ENCODE data around the gene TLR7.

Gene TLR7

DNA sequence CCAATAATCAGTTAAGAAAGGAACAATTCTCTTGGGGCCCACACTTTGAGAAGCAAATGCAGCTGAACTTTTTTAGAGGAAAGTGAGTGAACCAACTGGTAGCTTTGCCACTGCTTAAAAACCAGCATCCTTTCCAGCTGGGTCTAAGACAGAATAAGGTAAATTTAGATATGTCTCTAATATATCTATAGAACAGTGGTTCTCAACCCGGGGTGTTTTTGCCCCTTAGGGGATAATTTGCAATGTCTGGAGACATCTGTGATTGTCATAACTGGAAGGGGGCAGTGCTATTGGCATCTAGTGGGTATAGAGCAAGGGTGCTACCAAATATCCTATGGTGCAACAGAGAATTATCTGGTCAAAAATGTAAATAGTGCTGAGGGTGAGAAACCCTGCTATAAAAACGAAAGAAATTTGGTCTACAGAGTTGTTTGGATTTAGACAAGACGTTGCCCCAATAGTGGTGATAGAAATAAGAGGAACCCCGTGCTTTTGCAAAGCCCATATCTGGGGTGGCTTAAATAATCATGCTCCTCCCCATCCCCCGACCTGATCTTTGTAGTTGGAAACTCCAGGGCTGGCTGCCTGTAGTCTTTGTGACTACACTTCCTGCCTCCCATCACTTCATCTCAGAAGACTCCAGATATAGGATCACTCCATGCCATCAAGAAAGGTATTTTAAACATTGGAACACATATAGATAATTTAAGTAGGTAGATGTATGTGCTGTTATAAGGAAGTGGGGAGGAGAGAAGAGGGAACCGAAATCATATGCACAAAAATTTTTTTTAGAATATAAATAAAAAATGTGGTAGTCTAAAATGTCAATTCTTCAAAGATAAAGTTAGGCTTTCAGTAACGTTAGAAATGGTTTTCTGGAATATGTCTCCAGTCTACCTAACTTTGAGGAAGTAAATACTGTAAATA, at the start of gene TLR7:
Gene TLR7 (plus strand): TSS at position 622 of the 927 bp plus-strand sequence. CDS start 507 bp downstream, outside the sequence.
- H3K4me3 ChIP-seq (replicated peaks; ENCODE audit: low read depth, low read length) = no peak within 1 kb of the TSS
- DNase-seq (ENCODE audit: extremely low read depth, low read depth) = no peak
- TF ChIP-seq, protein P1, sequence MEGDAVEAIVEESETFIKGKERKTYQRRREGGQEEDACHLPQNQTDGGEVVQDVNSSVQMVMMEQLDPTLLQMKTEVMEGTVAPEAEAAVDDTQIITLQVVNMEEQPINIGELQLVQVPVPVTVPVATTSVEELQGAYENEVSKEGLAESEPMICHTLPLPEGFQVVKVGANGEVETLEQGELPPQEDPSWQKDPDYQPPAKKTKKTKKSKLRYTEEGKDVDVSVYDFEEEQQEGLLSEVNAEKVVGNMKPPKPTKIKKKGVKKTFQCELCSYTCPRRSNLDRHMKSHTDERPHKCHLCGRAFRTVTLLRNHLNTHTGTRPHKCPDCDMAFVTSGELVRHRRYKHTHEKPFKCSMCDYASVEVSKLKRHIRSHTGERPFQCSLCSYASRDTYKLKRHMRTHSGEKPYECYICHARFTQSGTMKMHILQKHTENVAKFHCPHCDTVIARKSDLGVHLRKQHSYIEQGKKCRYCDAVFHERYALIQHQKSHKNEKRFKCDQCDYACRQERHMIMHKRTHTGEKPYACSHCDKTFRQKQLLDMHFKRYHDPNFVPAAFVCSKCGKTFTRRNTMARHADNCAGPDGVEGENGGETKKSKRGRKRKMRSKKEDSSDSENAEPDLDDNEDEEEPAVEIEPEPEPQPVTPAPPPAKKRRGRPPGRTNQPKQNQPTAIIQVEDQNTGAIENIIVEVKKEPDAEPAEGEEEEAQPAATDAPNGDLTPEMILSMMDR (IDR thresholded peaks at IDR 0.05; ENCODE audit: low read depth, low read length, missing control alignments) = no peak

DNA sequence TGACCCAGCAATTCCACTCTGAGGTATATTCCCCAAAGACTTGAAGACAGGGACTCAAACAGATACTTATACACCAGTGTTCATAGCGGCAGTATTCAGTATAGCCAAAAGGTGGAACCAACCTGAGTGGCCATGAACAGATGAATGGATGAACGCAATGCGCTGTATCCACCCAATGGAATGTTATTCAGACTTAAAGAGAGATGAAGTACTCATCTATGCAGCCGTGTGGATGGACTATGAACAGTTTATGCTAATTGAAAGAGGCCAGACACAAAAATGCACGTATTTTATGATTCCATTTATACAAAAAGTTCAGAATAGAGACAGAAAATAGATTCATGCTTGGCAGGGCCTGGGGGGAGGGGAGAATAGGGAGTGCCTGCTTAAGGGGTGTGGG, 49.3 kb upstream of the TLR7 start:
- DNase-seq (ENCODE audit: extremely low read depth, low read depth) = no peak
- TF ChIP-seq, protein P1 (IDR thresholded peaks at IDR 0.05; ENCODE audit: low read depth, low read length, missing control alignments) = no peak
- H3K4me3 ChIP-seq (replicated peaks; ENCODE audit: low read depth, low read length) = no peak overlapping the region

DNA sequence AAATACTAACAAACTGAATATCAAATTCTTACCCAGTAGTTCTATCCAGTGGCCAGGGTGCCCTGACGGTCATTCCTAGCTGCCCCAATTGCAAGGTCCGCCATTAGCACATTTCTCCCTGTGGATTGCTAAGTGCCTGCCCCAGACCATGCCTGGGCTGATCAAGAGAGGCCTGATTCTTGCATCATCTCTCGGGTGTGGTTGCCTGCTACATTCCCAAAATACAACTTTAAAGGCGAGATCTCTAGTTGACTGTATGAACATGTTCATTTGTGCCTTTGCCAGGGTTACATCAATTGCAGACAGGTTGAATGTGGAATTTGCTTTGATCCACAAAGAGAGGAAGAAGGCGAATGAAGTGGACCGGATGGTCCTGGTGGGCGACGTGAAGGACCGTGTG, 47.6 kb upstream of the TLR7 start:
- TF ChIP-seq, protein P1 (IDR thresholded peaks at IDR 0.05; ENCODE audit: low read depth, low read length, missing control alignments) = no peak
- no peak overlapping the region for H3K4me3 ChIP-seq (replicated peaks; ENCODE audit: low read depth, low read length)
- no peak for DNase-seq (ENCODE audit: extremely low read depth, low read depth)

DNA sequence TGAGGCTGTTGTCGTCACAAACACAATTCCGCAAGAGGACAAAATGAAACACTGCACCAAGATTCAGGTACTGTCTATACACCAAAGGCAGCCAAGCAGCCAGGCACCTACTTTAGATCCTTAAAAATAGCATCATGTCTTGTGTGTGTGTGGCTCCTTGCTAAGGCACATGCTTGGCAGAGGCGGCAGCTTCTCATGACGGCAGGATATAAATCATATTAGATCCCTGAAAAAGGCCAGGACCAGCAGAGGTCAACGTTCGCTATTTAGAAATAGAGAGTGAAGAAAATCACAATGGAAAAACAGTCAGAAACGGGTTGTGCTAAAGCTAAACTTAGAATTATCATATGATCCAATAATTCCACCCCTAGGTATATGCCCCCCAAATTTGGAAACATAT, 46.1 kb upstream of the TLR7 start:
- TF ChIP-seq, protein P1 (IDR thresholded peaks at IDR 0.05; ENCODE audit: low read depth, low read length, missing control alignments) = no peak

DNA sequence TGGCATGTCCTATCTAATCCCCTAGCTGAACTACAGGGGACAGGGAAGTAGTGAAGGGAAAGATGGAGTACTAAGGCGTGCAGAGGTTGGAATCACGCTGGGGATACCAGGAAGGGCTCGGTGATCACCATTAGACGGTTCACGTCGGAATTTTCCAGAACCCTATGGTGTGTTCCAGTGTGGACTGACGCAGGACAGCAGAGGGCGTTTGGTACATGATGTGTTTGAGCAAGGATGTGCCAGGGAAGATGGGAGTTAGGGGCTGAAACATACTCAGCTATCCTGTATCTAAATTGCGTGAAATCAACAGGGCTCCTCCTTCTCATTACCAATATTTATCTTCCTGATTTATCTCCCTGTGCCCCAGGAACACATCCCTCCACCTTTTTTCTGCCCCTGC, 41.9 kb upstream of the TLR7 start:
- TF ChIP-seq, protein P1 (IDR thresholded peaks at IDR 0.05; ENCODE audit: low read depth, low read length, missing control alignments) = no peak

More for the DNA sequence above, 46.1 kb upstream of the TLR7 start:
- DNase-seq (ENCODE audit: extremely low read depth, low read depth) = no peak
- no peak overlapping the region for H3K4me3 ChIP-seq (replicated peaks; ENCODE audit: low read depth, low read length)

DNA sequence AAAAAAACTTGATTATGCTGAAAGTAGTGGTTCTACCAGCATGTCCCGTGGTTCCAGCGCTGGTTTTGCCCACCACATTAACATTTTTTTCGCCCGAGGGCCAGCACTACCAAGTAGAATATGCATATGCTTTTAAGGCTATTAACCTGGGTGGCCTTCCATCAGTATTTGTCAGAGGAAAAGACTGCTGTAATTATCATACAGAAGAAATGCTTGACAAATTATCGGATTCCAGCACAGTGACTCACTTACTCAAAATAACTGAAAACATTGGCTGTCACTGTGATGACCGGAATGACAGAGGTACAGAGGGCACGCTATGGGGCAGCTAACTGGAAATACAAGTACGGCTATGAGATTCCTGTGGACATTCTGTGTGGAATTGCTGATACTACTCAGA, 41.1 kb upstream of the TLR7 start:
- H3K4me3 ChIP-seq (replicated peaks; ENCODE audit: low read depth, low read length) = no peak overlapping the region
- no peak for DNase-seq (ENCODE audit: extremely low read depth, low read depth)
- TF ChIP-seq, protein P1 (IDR thresholded peaks at IDR 0.05; ENCODE audit: low read depth, low read length, missing control alignments) = no peak

More for the DNA sequence above, 41.9 kb upstream of the TLR7 start:
- no peak overlapping the region for H3K4me3 ChIP-seq (replicated peaks; ENCODE audit: low read depth, low read length)
- DNase-seq (ENCODE audit: extremely low read depth, low read depth) = no peak

Measured in HFF-Myc (cell line).